ENCODE results near the gene POFUT2.

POFUT2 gene

DNA sequence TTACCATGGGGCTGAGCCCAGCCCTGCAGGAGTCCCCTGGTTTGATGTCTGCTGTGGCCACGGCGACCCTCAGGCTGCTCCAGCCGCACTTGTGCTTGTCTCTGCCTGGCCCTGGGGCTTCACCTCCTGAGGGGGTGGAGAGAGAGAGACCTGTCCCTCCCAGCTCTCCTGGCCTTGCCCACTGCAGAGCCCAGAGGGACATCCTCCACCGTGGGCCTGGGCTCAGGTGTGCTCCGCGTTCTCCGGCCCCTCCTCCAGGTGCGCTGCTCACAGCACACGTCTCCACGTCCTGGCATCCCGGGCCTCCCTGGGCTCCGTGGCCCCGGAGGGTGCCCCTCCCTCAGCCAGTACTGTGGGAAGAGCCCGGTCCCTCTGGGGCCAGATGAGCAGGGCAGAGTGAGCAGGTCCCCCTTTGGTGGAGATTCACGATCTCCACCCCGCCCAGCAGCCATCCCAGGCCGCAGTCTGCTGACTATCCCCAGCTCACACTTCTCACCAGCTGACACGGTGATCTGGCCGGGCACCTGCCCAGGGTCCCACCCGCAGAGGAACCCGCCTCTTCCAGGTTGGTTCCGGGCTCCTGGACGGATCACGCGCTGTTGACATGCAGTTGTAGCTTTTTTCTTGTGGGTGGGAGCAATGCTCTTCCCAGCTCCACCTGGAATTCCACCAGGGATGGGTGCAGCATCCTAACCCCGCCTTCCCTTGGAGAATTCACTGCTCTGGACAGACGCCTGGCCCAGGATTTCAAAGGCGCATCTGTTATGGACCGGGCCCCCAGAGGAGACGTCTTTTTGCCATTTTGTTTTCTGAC is 41.8 kb upstream of the POFUT2 start:
- H3K4me3 ChIP-seq (ENCODE audit: low read depth, low read length) = no peak overlapping the region

DNA sequence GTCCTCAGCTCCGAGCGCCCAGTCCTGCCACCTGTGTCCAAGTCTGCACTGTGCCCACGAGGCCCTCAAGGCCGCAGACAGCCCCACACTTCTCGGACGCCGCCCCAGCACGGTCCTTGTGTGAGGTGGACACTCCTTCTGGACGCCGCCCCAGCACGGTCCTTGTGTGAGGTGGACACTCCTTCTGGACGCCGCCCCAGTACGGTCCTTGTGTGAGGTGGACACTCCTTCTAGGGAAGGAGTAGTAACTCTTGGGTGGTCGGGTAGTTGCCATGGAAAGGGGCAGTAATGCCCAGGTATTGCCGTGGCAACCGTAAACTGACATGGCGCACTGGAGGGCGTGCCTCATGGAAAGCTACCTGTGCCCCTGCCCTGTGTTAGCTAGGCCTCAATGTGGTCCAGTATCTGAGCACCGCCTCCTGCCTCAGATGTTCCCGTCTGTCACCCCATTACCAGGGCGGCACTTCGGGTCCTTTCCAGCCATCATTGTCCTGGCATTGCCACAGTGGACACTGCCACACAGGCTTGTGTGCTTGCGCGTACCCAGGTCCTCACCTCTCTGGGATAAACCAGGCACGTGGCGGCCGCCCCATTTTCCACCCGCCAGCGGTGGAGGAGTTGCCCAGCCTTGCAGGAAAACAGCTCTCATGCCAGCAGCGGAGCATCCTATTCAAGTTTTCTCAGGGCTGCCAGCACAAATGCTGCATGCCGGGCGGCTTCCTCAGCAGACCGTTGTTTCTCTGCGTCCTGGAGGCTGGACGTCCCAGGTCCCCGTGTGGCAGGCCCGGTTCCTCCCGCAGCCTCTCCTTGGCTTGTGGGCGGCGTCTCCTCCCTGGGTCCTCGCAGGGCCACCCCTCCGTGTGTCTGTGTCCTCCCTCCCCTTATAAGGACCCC is 40.8 kb upstream of the POFUT2 start:
- TF ChIP-seq CTCF (IDR thresholded peaks at IDR 0.05; ENCODE audit: low read depth, low read length) = no peak
- H3K4me3 ChIP-seq (ENCODE audit: low read depth, low read length) = no peak overlapping the region

More for the DNA sequence above, 41.8 kb upstream of the POFUT2 start:
- TF ChIP-seq CTCF (IDR thresholded peaks at IDR 0.05; ENCODE audit: low read depth, low read length) = no peak

GRCh38 chr21:45327441-45328197 is 39.9 kb upstream of the POFUT2 start:
- no peak for TF ChIP-seq CTCF (IDR thresholded peaks at IDR 0.05; ENCODE audit: low read depth, low read length)
- no peak overlapping the region for H3K4me3 ChIP-seq (ENCODE audit: low read depth, low read length)

DNA sequence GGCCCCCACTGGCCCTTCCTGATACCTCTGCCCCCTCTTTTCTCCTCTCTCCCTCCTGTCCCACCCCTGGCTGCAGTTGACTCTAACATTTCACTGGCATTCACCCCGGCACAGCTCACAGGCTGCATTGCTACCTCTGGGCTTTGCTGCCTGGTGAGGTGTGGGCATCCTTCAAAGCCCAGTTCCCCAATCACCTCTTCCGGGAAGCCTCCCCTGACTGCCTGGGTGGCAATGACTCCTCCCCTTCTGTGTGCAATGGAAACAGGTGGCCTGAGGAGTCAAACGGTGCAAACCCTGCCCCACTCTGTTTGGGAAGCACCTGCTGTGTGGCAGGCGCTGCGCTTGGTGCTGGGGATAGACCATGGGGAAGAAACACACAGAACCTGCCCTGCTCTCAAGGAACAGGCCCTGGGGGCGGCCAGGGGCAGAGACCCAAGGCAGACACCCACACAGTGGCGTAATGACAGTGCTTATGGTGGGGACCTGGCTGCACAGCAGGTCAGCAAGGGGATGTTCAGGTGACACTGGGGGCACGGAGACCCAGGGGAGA is 39.3 kb upstream of the POFUT2 start:
- no peak for TF ChIP-seq CTCF (IDR thresholded peaks at IDR 0.05; ENCODE audit: low read depth, low read length)
- no peak overlapping the region for H3K4me3 ChIP-seq (ENCODE audit: low read depth, low read length)

GRCh38 chr21:45326169-45326851 is 38.6 kb upstream of the POFUT2 start:
- no peak overlapping the region for H3K4me3 ChIP-seq (ENCODE audit: low read depth, low read length)
- TF ChIP-seq CTCF (IDR thresholded peaks at IDR 0.05; ENCODE audit: low read depth, low read length) = no peak
